Subcutaneous adipose tissue (tissue), 4 donors: Measurements from ENCODE around the gene GPR137. TPM values are rescaled to one million over a fixed set of nuclear protein-coding genes. Genes with fewer than 3 reads are reported as not detected.

Source experiments
- CTCF ChIP-seq: fragments of 450-650 bp; IDR thresholded peaks from one replicate; pipeline ENCODE4 v1.5.1; 2016; ENCODE audit warnings: low read depth, mild to moderate bottlenecking, control low read depth, antibody characterized with exemption, moderate library complexity
- total RNA-seq, 4 donors: library from RNA; depleted of rRNA; stranded (reverse); fragments of >200 nt; gene quantifications; one replicate each; pipeline ENCODE4 v1.1.0, GENCODE V29; 2016

Gene GPR137
- total RNA-seq, 4 donors from 2014 or later: 7.7 to 18.1 (median 14.7) TPM

DNA sequence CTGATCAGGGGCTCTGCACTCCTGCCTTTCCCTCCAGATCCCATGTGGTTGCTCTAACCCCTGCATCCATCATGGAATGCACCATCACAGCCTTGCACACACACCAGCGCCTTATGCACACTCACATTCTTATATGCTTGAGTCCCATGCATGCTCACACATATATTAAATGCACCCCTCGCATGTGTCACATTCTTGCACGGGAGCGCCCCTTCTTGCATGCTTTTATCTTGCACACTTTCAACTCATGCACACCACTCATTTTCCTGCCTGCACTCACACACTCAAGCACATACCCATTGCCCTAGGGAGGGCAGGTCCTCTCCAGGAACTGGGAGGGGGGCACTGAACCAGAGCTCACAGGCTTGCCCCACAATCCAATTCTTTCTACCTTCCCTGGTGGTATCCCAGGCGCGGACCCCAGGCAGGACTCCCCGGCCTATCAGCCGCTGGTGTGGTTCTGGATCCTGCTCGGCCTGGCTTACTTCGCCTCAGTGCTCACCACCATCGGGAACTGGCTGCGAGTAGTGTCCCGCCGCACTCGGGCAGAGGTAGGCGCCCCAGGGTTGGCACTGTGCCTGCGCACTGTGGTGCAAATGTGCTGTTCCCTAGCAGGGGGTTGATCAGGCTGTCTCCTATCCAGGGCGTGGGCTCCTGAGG lies 12.2 kb downstream of the GPR137 start:
- TF ChIP-seq CTCF: no peak

DNA sequence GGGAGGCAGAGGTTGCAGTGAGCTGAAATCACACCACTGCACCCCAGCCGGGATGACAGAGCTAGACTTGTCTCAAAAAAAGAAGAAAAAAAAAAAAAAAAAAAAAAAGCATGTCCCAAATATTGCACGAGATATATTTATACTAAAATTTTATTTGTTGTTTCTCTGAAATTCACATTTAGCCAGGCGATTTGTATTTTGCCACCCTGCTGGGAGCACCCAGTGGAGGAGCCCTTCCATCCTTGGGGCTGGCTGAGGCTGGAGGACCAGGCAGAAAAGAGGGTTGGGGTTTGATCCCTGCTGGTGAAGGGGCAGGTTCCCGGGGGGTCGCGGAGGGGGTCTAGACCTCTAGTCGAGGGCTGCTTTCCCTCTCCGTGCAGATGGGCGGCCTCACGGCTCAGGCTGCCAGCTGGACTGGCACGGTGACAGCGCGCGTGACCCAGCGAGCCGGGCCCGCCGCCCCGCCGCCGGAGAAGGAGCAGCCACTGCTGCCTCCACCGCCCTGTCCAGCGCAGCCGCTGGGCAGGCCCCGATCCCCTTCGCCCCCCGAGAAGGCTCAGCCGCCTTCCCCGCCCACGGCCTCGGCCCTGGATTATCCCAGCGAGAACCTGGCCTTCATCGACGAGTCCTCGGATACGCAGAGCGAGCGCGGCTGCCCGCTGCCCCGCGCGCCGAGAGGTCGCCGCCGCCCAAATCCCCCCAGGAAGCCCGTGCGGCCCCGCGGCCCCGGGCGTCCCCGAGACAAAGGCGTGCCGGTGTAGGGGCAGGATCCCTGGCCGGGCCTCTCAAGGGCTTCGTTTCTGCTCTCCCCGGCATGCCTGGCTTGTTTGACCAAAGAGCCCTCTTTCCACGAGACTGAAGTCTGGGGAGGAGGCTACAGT lies 13.6 kb downstream of the GPR137 start:
- no peak for TF ChIP-seq CTCF

- no peak for TF ChIP-seq CTCF
These were observed 14.4 kb downstream of the GPR137 start, which contains the start of gene CATSPERZ for GRCh38 chr11:64299847-64300648. Gene CATSPERZ (plus strand): TSS chr11:64300358. CDS start chr11:64300411, 53 bp downstream.

- no peak for TF ChIP-seq CTCF
These were observed 17.7 kb downstream of the GPR137 start for GRCh38 chr11:64303109-64304031.

DNA sequence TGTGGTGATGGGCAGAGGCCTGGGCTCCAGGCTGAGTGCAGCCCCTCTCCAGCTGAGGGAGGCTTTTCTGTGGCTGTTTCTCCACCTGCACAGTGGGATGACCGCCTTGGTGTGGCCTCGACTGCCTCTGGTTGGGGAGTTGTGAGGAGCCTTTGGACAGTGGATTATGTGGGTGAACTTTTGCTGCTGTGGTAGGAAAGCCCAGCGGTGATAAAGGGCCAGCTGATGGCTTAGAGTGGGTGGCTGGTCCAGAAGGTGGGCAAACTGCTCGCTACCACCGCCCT lies 18.3 kb downstream of the GPR137 start:
- TF ChIP-seq CTCF: no peak

GRCh38 chr11:64304316-64305072 lies 18.8 kb downstream of the GPR137 start:
- TF ChIP-seq CTCF: no peak
